Measurements from ENCODE around the gene LYPD6.

GRCh38 chr2:149371476-149371875 lies 41.1 kb downstream of the LYPD6 start:
- no peak for TF ChIP-seq POLR2A (IDR thresholded peaks at IDR 0.05)
- TF ChIP-seq CTCF (IDR thresholded peaks at IDR 0.05) = no peak
- no peak for TF ChIP-seq POLR2AphosphoS5 (IDR thresholded peaks at IDR 0.05)

Measured in gastroesophageal sphincter (tissue), 3 donors.